GM12874 (cell line): Measurements from ENCODE around the gene DGCR2.

Source experiments
- TF ChIP-seq, protein P1 (sequence below): IDR thresholded peaks from 2 replicates; pipeline ENCODE4 v1.5.1; 2011; ENCODE audit warnings: low read depth, mild to moderate bottlenecking, control low read depth, low read length, moderate library complexity; ENCODE audit not compliant: insufficient read depth

Gene DGCR2

DNA sequence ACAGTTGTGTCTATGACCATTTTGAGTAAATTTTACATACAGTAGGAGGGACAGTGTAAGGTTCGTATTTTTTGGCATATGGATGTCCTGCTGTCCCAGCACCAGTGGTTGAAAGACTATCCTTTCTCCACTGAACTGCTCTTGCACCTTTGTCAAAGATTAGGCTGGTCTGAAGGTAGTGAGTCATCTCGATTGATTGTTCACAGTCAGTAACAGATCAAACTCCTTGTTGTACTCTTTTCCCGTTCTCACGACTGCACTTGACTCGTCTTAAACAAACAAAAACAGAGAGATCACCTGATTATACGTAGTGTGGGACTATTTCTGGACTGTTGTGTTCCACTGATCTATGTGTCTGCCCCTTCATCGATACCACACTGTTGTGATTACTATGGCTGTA is 77.1 kb downstream of the DGCR2 start:
- TF ChIP-seq, protein P1, sequence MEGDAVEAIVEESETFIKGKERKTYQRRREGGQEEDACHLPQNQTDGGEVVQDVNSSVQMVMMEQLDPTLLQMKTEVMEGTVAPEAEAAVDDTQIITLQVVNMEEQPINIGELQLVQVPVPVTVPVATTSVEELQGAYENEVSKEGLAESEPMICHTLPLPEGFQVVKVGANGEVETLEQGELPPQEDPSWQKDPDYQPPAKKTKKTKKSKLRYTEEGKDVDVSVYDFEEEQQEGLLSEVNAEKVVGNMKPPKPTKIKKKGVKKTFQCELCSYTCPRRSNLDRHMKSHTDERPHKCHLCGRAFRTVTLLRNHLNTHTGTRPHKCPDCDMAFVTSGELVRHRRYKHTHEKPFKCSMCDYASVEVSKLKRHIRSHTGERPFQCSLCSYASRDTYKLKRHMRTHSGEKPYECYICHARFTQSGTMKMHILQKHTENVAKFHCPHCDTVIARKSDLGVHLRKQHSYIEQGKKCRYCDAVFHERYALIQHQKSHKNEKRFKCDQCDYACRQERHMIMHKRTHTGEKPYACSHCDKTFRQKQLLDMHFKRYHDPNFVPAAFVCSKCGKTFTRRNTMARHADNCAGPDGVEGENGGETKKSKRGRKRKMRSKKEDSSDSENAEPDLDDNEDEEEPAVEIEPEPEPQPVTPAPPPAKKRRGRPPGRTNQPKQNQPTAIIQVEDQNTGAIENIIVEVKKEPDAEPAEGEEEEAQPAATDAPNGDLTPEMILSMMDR: no peak

DNA sequence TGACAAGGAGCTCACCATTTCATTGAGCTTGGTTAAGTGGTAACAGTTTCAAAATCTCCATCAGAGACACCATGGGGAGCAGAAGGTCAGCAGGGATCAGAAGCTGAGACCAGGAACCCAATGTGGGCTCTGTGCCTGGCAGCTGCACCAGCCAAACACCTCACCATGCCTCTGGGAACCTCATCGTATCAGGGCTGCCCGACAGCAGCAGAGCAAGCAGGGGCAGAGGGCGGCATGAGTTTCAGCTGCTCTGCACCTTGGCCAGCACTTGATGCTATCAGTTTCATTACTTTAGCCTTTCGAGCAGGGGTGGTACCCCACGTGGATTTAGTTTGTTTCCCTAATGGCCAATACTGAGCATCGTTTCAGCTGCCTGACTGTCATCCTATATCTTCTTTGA is 77.8 kb downstream of the DGCR2 start:
- TF ChIP-seq, protein P1: no peak

DNA sequence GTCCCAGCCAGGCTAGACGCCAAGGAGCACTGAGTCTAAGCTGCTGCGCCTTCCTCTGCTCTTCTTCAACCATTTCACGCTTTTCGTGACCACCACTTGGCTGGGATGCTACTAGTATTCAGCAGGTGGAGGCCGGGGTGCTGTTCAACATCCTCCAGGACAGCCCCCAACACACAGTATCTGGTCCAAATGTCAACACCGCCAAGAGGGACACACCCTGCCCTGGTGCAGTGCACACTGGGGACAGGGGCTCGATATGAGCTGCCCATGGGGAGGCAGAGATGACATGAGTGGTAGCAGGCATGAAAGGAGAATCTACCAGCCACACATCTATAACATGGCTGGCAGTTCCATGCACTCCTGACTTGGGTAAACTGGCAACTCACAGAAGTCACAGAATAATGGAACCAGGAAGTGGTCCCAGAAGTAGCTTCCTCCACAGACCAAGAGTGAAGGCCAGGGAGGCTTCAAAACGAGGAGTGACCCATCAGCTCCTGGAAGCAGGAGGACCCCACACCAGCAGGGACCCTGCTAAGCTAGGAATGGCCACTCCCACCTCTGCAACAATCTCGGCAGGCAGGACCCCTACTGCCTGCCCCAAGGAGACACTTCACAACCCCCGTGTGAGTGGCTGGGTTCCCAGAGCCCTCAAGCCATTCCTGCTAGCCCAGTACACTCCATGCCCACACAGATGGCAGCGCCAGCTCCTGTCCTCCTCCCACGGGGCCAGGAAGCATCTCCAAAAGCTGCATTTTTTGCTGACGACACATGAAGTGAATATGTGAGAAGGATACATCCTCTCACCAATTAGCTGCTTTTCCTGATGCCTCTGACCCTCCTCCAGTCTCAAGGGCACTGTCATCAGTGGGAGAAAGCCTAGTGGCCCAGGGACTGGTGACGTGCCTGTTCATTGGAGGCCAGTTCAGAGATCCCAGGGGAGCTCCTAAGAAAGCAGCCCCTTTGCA is 78.8 kb downstream of the DGCR2 start:
- TF ChIP-seq, protein P1: no peak

DNA sequence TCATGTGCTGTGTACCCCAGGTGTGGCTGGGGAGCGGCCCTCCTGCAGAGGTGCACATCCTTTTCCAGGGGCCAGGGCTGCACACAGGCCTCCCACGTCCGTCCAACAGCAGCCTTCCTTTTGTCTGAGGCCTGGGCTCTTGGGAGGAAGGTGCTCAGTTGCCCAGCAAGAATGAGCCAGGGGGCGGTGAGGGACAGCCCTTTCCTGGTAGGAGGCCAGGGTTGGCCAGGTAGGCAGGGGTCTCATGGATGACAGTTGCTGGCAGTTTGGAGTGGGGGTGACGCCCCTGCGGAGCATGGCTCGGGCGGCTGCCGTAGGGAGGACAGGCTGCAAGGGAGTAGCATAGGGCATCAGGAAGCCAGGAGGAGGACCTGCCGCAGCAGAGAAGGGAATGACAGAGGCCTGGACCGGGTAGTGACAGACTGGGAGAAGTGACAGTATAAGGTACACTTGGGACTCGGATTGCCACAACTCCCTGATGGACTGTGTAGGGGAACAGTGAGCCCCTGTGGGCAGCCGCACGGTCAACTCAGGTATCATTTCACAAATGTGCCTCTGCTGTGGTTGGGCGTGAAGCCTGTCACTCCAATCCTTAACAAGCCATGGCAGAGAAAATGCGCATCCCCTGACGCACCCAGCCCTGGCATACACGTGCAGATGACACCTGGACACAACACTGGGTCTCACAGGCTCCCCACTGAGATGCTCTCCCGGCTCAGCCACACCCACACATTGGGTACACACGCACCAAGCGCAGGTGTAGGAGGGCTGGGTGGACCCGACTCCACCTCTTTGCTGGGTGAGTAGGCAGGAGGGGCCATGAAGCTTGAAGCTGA is 79.7 kb downstream of the DGCR2 start:
- TF ChIP-seq, protein P1: no peak

DNA sequence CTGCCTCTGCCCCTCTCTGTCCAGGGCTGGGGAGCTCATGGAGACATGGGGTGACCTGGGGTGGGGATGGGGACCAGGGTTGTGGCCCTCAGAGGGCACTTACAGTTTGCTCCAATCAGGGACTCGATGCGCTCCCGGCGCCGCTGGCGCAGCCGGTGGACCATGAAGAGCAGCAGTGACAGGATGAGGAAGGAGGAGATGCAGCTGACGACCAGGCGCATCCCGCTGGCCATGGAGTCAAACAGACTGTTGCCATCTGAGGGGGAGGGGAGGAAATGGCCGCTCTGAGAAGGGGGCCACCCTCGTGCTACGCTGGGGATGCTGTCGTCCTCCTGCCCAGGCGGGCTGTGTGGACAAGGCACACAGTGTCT is 80.5 kb downstream of the DGCR2 start:
- TF ChIP-seq, protein P1: no peak

DNA sequence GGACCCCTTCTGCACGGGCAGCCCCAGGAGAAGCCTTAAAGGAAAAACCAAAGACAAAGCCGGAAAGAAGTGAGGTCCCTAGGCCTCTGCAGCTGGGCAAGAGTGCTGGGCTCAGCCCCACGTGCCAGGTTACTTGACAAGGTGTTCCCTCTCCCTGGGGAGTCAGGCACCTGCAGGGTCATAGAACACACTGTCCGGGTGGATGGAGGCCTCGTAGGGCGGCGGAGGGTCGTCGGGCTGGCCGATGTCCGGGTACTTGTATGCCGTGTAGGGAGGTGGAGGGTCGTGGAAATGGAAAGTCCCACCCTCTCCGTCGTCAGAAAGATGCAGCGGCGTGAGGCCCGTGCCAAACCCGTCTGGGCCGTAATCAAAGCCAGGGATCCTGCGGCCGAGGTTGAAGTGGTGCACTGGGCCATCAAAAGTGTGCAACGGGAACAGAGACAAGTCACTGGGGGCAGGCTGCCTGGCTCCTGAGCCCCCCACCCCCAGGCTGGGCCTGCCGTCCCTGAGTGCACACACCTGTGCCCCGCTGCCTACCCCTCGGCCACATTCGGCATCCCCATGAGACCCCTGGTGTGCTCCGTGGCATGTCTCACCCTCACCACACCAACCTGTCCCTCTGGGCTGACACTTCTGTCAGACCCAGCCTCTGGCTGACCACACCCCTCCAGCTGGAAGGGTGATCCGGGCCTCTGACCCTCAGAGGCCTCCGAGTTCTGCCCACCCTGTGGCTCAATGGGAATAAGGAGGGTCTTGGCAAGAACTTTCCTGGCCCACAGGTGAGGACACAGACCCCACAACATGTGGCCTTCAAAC is 81.1 kb downstream of the DGCR2 start:
- TF ChIP-seq, protein P1: no peak
